GM12878 (cell line): Measurements from ENCODE around the gene ATP10A. TPM values are rescaled to one million over a fixed set of nuclear protein-coding genes. Genes with fewer than 3 reads are reported as not detected.

Experiments
- ATAC-seq: fragments of 200-7000 bp; cut with Tn5 transposase; 3 replicates; pipeline ENCODE4 v1.9.1; 2020; ENCODE audit warnings: mild to moderate bottlenecking, moderate library complexity
- BruUV-seq: library from RNA; stranded (reverse); fragments of 400-500 nt; replicated peaks from 2 replicates; lab custom pipeline; 2021; lab: Mats Ljungman, UMichigan
- CTCF ChIA-PET: fragments of 300-600 bp; sonication (Branson Sonifier 250); formaldehyde crosslinking; extraction: SDS; loops from one replicate; lab custom pipeline; 2021; ENCODE audit warnings: inconsistent platforms; lab: Yijun Ruan, JAX
- POLR2A ChIA-PET: fragments of 350-600 bp; formaldehyde crosslinking; extraction: SDS; loops from one replicate; lab custom pipeline; 2021; ENCODE audit warnings: inconsistent platforms; lab: Charles Lee
- RAD21 ChIA-PET: fragments of 300-600 bp; sonication (Branson Sonifier 250); formaldehyde crosslinking; loops from one replicate; lab custom pipeline; 2023; ENCODE audit warnings: antibody characterized with exemption; ENCODE audit not compliant: unreplicated experiment; lab: Charles Lee
- SMC1A ChIA-PET: fragments of 300-600 bp; sonication (Branson Sonifier 250); formaldehyde crosslinking; loops from one replicate; lab custom pipeline; 2023; ENCODE audit not compliant: unreplicated experiment, uncharacterized antibody; lab: Charles Lee
- DNase-seq: peaks from one replicate; pipeline ENCODE4 v3.0.0-alpha.2; 2011; ENCODE audit warnings: low read depth, low spot score
- FAIRE-seq: peaks from 3 replicates; lab custom pipeline; 2011; peaks lifted over from hg19 to GRCh38; lab: Jason Lieb, UNC
- H2AFZ ChIP-seq: 2 replicates; pipeline ENCODE4 v1.6.0; 2011; ENCODE audit warnings: low read depth, low read length, control low read depth; ENCODE audit not compliant: control insufficient read depth
- H3K27ac ChIP-seq: 2 replicates; pipeline ENCODE4 v1.5.1; 2011; ENCODE audit warnings: control low read depth; ENCODE audit not compliant: control insufficient read depth, insufficient read depth
- H3K27me3 ChIP-seq, 2 experiments: replicated peaks in 1 of 2; 2 replicates each; pipeline versions ENCODE4 v1.6.0 to v1.6.1; 2011; ENCODE audit warnings: low read length in 1 of 2; ENCODE audit not compliant: control insufficient read depth in 2 of 2, insufficient read depth in 2 of 2
- H3K36me3 ChIP-seq, 2 experiments: 2 replicates each; pipeline ENCODE4 v1.5.1; 2011; ENCODE audit warnings: low read length in 1 of 2; ENCODE audit not compliant: control insufficient read depth in 2 of 2, insufficient read depth in 2 of 2
- H3K4me1 ChIP-seq: 2 replicates; pipeline ENCODE4 v1.6.1; 2011; ENCODE audit warnings: mild to moderate bottlenecking, low read length, moderate library complexity, mixed read lengths; ENCODE audit not compliant: control insufficient read depth, insufficient read depth
- H3K4me2 ChIP-seq: 2 replicates; pipeline ENCODE4 v1.6.0; 2011; ENCODE audit warnings: control low read depth; ENCODE audit not compliant: control insufficient read depth, insufficient read depth
- H3K4me3 ChIP-seq: fragments of 200-600 bp; sonication (generic); 2 replicates; pipeline ENCODE4 v1.5.1; 2016
- H3K79me2 ChIP-seq: 2 replicates; pipeline ENCODE4 v1.6.0; 2011; ENCODE audit warnings: low read length; ENCODE audit not compliant: control insufficient read depth, insufficient read depth
- H3K9ac ChIP-seq: 2 replicates; pipeline ENCODE4 v1.8.0; 2011; ENCODE audit warnings: low read length, control low read depth, mixed read lengths; ENCODE audit not compliant: control insufficient read depth, insufficient read depth
- H3K9me3 ChIP-seq: replicated peaks from 3 replicates; pipeline ENCODE4 v1.5.1; 2011; ENCODE audit warnings: mild to moderate bottlenecking, low read length; ENCODE audit not compliant: control insufficient read depth, insufficient read depth
- H4K20me1 ChIP-seq: 2 replicates; pipeline ENCODE4 v1.6.0; 2011; ENCODE audit not compliant: control insufficient read depth, insufficient read depth
- ATF3 ChIP-seq: IDR thresholded peaks from 2 replicates; pipeline ENCODE4 v1.6.1; 2011; ENCODE audit warnings: low read depth, mild to moderate bottlenecking, low read length, moderate library complexity, borderline replicate concordance; ENCODE audit errors: extremely low read depth
- BCL3 ChIP-seq: IDR thresholded peaks from 2 replicates; pipeline ENCODE4 v1.6.1; 2011; ENCODE audit warnings: borderline replicate concordance, low read depth, mild to moderate bottlenecking, moderate library complexity, low read length; ENCODE audit not compliant: insufficient read depth, poor library complexity, severe bottlenecking
- FOXM1 ChIP-seq: IDR thresholded peaks from 2 replicates; pipeline ENCODE4 v1.6.1; 2012; ENCODE audit warnings: low read depth, mild to moderate bottlenecking, inconsistent platforms, low read length, moderate library complexity
- GATAD2B ChIP-seq: fragments of 450-650 bp; conservative IDR thresholded peaks from 2 replicates; pipeline ENCODE4 v1.6.1; 2017; ENCODE audit warnings: low read depth, mild to moderate bottlenecking, moderate library complexity
- HDGF ChIP-seq: fragments of 450-650 bp; IDR thresholded peaks from 2 replicates; pipeline ENCODE4 v1.6.1; 2016; ENCODE audit warnings: antibody characterized with exemption
- HSF1 ChIP-seq: fragments of 150-350 bp; IDR thresholded peaks from 2 replicates; pipeline ENCODE4 v1.6.1; 2014; ENCODE audit warnings: mild to moderate bottlenecking, low read depth, low read length
- JUND ChIP-seq: IDR thresholded peaks from 2 replicates; pipeline ENCODE4 v1.6.1; 2012; ENCODE audit warnings: low read depth, mild to moderate bottlenecking, low read length, improper control_type of control experiment, moderate library complexity
- NFYA ChIP-seq: IDR thresholded peaks from 2 replicates; pipeline ENCODE4 v1.6.1; 2011; ENCODE audit warnings: low read depth, mild to moderate bottlenecking, low read length, improper control_type of control experiment, borderline replicate concordance
- PRDM15 ChIP-seq: fragments of 450-650 bp; formaldehyde crosslinking; IDR thresholded peaks from 2 replicates; pipeline ENCODE4 v1.4.0; 2020; ENCODE audit warnings: mild to moderate bottlenecking, moderate library complexity
- ZSCAN29 ChIP-seq: fragments of 450-650 bp; IDR thresholded peaks from 2 replicates; pipeline ENCODE4 v1.6.1; 2017; ENCODE audit warnings: mild to moderate bottlenecking, moderate library complexity
- WGBS: methylation state at CpG from one replicate; pipeline ENCODE4 v1.1.6; 2016; ENCODE audit warnings: low lambda C conversion rate; ENCODE audit not compliant: insufficient replicate concordance, insufficient coverage; ENCODE audit errors: missing lambda C conversion rate; 5-methylcytosine and 5-hydroxymethylcytosine counted together
- in situ Hi-C: fragments of 300-500 bp; cut with MboI; formaldehyde crosslinking; loops from 9 replicates; pipeline ENCODE4 v1.14.3; 2018; ENCODE audit warnings: mixed read lengths
- intact Hi-C: fragments of 100-400 bp; cut with micrococcal nuclease; formaldehyde crosslinking; loops from one replicate; pipeline ENCODE4 v1.14.2; 2022; ENCODE audit not compliant: unreplicated experiment
- polyA plus RNA-seq, 11 experiments: library from polyadenylated mRNA; depleted of rRNA in 4 of 11; unstranded in 6 of 11; stranded (reverse) in 5 of 11; fragments of >200 nt; fragmentation: Nextera tagmentation in 4 of 11; fragmentation: Illumina TruSeq in 1 of 11; extraction: Ambion mirVana in 4 of 11; extraction: Trizol in 1 of 11; gene quantifications; 1 replicate in 1 of 11; 2 replicates in 10 of 11; pipeline versions ENCODE4 v1.2.1 to v1.2.3, GENCODE V29; 2011 to 2016; ENCODE audit warnings: inconsistent platforms in 2 of 11, missing spikeins in 2 of 11, low read depth in 1 of 11
- total RNA-seq, 4 experiments: library from RNA; depleted of rRNA in 3 of 4; stranded (reverse); fragments of >200 nt in 3 of 4; fragmentation: Illumina TruSeq in 1 of 4; extraction: Trizol in 1 of 4; gene quantifications; 2 replicates each; pipeline versions ENCODE4 v1.2.1 to v1.2.3, GENCODE V29; 2013 to 2021

ATP10A gene
- total and polyA plus RNA-seq, 10 of the 15 experiments (the other 5 are each of a cell fraction or from before 2014, with no cell fraction given), result 0.04 to 1.5 (median 0.31) TPM; not detected in 2

GRCh38 chr15:25804451-25804850 is 58.7 kb downstream of the ATP10A start:
- no peak for ATAC-seq
- no peak for FAIRE-seq
- Histone ChIP-seq H3K4me3 (no peak overlapping the region), H3K36me3 (no peaks in the 10 kb centered on the region), H3K27me3 (no peaks in the 10 kb centered on the region), H3K4me1 (no peaks in the 10 kb centered on the region; the same call in 1 of the 2 replicates), H4K20me1 (no peaks in the 10 kb centered on the region), H3K27ac (no peak overlapping the region), H3K9ac (no peak overlapping the region), H2AFZ (no peak overlapping the region), H3K9me3 (no peaks in the 10 kb centered on the region; the same call in 2 of the 3 replicates), H3K79me2 (no peaks in the 10 kb centered on the region), H3K4me2 (no peak overlapping the region)
- ChIA-PET SMC1A (no interaction called here), POLR2A (no interaction called here), RAD21 (no interaction called here), CTCF (no interaction called here)
- intact Hi-C loops (no loop called here), in situ Hi-C loops (no loop called here)
- no peak for DNase-seq
- WGBS, result 48% methylated on average over 7 of the region's 7 CpGs
- TF ChIP-seq BCL3, result no peak
- TF ChIP-seq HSF1, result no peak
- BruUV-seq, result no TSS peak

GRCh38 chr15:25803541-25803940 is 59.6 kb downstream of the ATP10A start:
- H4K20me1 ChIP-seq, result no peaks in the 10 kb centered on the region
- whole genome bisulfite sequencing, result 92% methylated on average over 9 of the region's 10 CpGs
- no peak overlapping the region for H3K9ac ChIP-seq
- H3K4me2 ChIP-seq, result no peak overlapping the region
- intact Hi-C loops, result no loop called here
- H3K9me3 ChIP-seq, result no peaks in the 10 kb centered on the region; the same call in 2 of the 3 replicates
- H3K27me3 ChIP-seq, result no peaks in the 10 kb centered on the region
- DNase-seq (no peak), FAIRE-seq (no peak), ATAC-seq (no peak)
- H3K4me3 ChIP-seq, result no peak overlapping the region
- H3K36me3 ChIP-seq, result no peaks in the 10 kb centered on the region
- RAD21 ChIA-PET, result no interaction called here
- H2AFZ ChIP-seq, result no peak overlapping the region
- CTCF ChIA-PET, result no interaction called here
- H3K79me2 ChIP-seq, result no peaks in the 10 kb centered on the region
- SMC1A ChIA-PET, result no interaction called here
- no TSS peak for BruUV-seq
- POLR2A ChIA-PET, result no interaction called here
- H3K4me1 ChIP-seq, result no peaks in the 10 kb centered on the region; the same call in 1 of the 2 replicates
- H3K27ac ChIP-seq, result no peak overlapping the region
- in situ Hi-C loops, result no loop called here
- TF ChIP-seq JUND (no peak), NFYA (no peak), FOXM1 (no peak), GATAD2B (no peak), HDGF (no peak), ATF3 (no peak), ZSCAN29 (no peak), PRDM15 (CRISPR knock-in tag) (no peak)
